Measurements from ENCODE around the gene IRF1.

Gene IRF1

DNA sequence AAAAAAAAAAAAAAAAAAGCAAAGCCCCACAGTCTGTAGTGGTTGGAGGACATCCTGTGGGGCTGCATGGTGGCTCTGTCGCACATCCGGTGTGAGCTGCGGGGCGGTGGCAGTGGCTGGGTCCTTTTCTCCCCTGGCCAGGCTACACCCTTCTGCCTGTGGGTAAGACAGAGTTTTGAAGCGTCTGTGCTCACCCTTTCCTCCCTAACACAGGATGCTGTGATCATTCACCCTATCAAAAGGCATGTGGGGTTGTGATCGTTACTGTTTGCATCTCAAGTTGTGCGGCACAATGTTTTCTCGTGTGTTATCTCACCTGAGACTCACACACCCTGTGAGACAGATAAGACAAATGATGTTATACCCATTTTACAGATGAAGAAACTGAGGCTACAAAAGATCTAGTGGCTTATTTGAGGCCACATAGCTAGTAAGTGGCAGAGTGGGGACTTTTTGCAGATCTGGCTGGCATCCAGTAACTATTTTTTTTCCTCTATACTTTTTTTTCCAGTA is 17.5 kb downstream of the IRF1 start:
- no peak for DNase-seq

DNA sequence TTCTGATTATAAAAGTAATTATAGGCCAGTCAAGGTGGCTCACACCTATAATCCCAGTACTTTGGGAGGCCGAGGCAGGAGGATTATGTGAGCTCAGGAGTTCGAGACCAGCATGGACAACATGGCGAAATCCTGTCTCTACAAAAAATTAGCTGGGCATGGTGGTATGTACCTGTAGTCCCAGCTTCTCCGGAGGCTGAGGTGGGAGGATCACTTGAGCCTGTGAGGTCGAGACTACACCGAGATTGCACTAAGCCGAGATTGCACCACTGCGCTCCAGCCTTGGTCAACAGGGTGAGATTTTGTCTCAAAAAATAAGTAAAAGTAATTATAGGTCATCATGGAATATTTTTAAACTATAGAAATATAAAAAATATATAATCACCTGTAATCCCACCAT is 18.1 kb downstream of the IRF1 start:
- no peak for DNase-seq

DNA sequence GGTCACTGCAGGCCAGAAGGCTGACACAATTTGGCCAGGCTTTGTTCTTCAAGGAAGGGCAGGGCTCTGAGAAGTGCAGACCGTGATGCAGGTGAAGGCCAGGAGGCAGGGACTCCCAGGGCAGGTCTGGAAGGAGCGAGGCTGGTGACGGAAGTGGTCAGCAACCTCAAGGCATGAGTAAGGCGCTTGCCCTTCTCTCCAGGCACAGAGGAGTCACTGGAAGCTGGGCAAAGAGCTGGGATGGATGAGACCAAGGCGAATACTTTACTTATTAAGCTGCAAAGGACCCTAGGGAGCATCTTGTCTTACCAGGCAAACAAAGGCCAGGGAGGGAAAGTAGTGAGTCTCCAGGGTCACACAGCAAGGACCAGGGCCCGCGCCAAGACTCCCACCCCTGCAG is 18.6 kb downstream of the IRF1 start:
- DNase-seq, result no peak

DNA sequence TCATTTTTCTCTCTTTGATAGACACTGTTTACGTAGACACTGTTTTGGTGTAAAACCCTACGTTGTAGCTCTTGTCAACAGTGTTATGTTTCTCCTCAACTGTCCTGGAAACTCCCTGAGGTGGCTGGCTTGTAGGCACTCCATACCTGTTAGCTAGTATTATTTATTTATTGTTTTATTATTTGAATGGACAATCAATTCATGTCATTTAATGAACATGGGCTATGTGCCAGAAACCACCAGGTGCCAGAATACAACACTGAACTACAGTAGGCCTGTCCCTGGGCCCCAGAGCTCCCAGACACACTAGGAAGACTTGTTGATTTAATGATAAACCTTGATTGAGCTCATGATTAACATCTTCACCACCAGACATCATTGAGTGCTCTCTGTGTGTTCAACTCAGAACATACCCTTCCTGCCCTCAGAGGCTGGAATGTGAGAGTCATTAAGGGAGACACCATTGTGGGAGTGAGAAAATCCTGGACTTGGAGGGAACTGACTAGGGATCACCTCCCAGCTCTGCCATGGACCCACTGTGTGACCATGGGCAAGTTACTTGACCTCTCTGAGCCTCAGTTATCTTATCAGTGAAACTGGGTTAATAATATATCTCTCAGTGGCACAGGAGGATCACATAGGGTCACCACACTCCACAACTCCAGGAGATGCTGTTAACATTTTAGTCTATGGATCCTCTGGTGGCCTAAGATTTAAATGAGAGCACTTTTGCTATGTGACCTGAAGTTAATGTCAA is 19.2 kb downstream of the IRF1 start:
- DNase-seq, result no peak

DNA sequence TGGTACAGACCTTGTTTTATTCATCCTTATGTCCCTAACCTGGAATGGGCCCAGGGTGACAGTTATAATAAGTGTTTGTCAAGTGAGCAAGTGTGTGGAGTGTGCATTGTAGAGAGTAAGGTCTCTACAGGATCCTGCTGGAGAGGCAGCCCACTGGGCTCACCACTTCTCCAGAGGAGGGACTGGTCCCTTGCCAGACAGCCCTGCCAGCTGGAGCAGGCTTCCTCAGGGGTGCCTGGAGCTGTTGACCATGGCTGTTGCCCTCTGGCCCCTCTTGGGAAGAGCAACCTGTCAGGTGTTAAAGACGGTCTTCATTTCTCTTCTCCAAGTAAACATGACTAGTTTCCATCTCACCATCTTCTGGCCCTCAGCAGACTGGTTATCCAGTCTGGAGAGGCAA is 20.0 kb downstream of the IRF1 start:
- DNase-seq, result no peak

DNA sequence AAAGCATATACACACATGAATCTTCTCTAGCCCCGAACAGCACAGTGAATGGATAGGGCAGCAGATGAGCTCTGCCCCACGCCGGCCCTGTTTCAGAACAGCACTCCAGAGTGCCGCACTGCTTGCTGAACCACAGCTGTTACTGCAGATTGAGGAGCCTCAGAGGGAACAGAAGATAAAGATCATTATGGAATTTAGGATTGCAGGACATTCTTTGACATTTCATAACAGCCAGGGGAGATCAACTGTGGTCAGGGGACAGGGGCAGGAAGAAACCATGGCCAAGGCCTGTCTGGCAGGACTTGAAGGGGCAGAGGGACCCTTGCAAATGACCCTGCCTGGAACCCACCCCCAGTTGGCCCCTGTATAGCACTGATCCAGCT is 20.6 kb downstream of the IRF1 start:
- DNase-seq, result no peak

DNA sequence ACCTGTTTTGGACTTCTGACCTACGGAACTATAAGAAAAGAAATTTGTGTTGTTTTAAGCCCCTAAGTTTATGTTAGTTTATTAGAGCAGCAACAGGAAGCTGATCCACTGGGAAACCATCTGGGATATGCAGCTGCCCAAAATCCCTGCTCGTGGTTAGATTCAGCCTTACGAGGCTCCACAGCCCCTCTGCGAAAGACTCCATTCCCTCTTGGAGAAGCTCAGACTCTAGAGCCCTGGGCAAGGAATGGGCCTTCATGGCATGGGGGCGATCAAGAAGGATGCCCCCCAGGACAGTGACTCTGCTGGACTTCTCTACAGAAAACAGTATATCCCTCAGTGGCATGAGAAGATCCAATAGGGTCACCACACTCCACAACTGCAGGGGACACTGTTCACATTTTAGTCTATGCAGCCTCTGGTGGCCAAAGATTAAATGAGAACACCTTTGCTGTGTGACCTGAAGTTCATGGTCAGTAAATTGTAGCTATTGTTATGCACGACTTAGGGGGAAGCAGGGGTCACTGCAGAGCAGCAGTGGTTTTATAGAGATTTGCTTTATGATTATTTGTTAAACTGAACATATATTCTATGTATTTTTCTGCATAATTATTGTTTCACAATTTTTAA is 21.1 kb downstream of the IRF1 start:
- DNase-seq, result no peak

DNA sequence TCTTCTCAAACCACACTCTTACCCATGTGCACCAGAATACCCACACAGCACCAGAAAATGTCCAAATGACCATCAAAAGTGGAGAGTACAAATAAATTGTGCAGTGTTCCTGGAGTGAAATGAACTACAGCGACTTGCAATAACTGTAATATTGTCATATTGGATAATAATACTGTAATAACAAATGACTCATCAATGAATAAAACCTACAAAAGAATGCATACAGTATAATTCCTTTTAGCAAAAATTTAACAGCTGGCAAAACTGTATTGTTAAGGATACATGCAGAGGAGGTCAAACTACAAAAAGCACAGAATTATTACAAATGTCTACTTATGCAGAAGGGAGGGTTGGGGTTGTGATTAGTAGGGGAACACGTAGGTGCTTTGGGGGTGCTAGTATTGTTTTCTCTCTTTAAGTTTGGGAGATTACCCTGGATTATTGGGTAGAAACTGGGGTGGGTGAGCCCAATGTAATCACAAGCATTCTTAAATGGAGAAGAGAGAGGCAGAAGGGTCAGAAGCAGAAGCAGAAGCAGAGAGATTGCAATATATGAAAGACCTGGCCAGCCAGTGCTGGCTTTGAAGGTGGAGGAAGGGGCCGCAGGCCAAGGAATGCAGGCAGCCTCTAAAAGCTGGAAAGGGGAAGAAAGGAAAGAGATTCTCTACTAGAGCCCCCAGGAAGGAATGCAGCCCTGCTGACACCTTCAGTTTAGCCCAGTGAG is 21.8 kb downstream of the IRF1 start:
- DNase-seq, result no peak

DNA sequence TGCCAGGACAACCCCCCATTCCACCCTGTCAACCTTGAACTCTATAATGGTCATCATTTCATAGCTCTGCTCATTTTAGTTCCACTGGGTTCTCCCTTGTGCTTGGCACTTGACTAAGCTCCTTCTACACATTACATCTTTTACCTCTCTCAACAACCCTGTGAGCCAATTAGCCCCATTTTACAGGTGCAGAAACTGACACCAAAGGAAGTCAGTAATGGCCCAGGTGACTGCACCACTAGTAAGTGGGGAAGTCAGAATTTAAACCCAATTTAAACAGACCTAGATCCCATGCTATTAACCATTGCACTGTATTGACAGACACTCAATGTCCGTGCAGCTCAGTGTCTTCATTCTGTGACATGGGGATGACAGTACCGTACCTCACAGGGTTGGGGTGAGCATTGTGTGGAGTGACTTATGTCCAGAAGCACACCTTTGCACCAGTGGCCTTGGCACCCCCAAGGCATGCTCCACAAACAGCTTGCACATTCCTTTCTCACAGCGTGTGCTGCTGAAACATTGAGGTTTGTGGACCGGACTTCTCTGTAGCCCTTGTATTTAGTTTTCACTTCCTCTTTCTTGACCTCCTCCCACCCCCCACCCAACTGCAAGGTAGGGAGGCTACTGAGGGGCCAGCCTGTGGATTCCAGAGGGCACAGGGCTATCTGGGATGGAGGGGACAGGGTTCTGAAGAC is 23.1 kb downstream of the IRF1 start:
- no peak for DNase-seq

DNA sequence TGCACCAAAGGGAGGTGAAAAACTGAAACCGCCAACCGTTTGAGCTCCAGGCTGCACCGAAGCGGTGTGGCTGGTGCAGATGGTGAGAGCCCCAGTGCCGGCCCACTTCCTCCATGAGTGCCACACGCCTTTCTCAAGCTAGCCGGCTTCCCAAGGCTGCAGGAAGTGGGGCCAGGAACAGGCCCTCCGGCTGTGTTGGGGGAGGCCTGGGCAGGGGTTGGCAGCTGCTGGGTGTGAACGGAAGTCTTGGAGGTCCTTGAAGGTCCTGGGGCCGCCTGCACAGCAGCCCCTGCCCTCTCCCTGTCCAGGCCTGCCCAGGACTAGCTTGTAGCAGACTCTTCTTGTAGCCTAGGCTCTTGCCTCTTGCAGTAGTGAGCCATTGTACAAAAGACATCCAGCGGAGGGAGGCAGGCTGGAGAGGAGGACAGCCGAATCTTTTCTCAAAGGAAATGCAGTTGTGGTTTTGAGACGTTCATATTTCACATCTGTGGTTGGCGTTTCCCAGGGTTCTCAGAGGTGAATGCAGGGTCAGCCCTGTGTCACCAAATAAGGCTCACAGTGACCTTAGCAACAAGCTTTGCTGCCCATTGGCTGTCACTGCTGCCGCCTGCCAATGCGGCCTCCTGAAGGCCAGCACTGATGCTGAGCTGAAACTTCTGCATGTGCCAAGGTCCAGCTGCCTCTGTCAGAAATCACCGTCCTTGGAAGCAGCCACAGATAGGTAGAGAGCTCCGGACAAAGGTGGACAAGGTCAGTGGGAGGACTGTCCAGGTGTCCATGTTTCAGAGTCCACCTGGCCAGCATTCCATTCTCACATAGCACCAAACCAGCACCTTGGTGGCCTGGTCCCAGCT is 23.9 kb downstream of the IRF1 start:
- no peak for DNase-seq

DNA sequence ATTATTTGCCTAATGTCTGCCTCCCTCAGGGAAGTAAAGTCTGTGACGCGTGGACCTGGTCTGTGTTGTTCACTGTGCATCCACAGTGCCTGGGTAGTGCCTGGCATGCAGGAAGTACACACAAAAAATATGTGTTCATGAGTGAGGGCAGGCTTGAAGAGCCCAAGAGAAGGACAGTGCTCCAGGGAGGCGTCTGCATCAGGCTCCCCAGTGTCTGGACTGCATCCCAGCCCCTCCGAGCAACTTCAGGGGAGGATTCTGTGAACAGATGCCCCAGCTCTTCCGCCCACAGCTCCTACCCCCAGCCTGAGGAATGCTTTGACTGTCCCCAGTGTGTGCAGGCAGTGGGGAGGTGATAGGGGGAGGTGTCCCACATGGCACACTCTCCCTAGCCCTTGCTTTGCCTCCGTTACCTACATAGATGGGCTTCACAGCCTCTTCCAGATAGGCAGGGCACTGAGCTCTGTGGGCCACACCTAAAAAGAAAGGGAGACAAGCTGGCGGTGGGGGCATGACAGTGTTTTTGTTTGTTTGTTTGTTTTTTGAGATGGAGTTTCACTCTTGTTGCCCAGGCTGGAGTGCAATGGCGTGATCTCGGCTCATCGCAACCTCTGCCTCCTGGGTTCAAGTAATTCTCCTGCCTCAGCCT is 25.4 kb downstream of the IRF1 start:
- no peak for DNase-seq

DNA sequence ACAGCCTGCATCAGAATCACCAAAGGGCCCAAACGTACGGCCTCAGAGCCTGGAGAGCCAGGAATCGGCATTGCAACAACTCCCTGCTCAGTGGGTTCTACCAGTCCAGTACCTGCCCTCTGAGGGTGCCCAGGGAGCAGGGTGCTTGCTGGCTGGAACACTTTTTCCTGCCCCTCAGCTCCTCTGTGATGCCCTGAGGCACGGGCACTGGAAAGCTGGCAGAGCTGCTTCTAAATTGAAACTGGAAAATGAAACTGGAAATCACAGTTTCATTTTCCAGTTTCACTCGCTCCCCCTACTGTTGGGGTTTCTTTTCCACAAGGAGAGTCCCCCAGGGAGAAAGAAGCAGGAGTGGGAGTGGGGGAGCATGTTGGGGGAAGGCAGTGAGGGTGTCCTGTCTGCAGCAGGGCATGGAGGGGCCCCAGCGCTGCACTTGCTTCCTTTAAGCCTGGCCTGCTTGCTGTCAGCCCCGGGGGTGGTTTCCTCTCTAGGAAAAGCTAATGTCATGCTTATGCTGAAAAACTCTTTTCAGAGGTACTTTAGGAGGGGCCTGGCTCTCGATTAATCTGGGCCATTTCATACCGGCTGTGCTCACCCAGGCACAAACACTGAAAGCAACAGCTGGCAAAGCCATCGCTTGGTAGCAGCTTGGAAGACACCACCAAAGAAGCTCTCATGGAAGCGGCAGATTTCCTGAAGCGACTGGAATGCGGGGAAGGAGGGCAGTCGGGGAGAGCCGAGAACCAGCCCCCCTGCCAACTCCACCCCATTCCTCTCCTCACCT is 26.2 kb downstream of the IRF1 start:
- DNase-seq, result no peak

DNA sequence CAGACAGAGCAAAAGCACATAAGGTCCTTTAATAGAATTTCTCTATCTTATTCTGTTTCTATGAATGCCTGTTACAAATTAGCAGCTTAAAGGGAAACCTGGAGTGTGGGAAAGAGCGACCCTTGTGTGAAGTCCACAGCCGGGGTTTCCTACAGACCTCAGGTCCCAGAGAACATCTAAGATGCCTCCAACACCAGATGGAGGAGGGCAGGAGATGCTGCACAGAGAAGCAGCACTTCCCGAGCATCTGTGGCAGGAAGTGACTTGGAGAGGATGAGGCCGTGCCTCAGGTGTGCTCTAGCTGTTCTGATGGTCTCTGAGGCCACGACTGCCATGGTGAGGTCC is 26.8 kb downstream of the IRF1 start:
- DNase-seq, result no peak

DNA sequence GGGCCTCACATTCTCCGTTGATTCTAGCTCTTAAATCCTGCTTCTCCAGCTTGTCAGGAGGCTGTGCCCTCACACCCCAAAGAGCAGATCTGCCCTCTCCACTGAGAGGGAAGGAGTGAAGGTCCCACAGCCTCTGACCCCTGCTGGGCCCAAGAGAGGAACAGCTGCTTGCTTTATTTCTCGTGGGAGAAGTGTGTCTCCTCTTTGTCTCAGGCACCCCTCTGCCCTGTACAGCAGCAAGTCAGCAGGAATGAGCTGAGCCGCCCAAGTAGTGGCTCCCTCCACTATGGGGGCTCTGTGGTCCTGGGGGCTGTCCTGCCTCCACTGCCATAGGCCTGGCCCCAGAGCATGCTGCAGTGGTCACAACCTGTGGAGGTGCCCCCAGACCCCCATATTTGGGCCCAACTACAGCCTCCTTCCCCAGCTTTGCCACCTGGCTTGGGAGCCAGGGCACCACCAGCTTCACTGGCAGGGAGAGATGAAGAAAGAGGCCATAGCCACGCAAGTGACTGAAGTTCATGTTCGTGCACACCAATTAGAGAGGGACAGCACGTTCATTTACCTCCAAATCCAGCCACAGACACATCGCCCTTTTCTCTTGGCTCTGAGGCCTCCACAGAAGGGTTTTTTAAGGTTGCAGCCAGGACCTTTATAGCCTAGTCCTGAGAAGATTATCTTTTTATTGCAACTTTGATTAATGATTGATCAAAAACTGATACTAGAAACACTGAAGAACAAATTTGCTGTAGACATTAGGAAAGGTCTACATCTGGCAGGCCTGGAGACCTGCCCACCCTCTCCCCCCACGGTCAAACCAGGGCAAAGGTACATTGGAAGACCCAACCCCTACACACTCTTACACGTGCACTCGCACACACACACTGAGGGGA is 27.5 kb downstream of the IRF1 start:
- DNase-seq, result no peak

DNA sequence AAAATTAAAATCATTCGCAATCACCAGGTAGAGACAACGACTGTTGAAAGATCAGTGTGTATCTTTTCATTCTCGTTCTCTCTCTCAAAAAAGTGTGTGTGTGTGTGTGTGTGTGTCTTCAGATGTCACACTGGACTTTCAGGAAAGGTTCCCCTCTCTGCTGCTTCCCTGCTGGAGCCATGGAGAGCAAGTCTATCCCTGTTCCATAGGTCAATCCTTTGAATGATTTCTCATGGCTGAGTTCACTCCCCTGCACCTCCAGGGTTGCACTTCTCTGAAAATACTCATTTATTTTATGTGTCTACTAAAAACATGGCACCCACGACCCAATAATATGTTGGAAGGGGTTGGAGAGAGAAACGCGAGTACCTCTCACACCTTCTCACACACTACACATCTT is 28.2 kb downstream of the IRF1 start:
- DNase-seq, result no peak

DNA sequence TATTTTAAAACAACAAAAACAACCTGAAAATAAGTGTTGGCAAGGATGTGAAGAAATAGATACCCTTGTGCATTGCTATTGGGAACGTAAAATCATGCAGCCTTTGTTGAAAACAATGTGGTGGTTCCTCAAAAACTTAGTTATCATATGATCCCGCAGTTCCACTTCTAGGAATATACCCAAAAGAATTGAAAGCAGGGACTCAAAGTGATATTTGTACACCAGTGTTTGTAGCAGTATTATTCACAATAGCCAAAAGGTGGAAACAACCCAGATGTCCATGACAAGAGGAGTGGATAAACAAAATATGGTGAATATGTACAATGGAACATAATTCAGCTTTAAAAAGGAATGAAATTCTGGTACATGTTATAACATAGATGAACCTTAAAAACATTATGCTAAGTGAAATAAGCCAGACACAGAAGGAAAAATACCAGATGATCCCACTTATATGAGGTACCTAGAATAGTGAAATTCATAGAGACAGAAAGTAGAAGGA is 29.0 kb downstream of the IRF1 start:
- DNase-seq, result no peak

DNA sequence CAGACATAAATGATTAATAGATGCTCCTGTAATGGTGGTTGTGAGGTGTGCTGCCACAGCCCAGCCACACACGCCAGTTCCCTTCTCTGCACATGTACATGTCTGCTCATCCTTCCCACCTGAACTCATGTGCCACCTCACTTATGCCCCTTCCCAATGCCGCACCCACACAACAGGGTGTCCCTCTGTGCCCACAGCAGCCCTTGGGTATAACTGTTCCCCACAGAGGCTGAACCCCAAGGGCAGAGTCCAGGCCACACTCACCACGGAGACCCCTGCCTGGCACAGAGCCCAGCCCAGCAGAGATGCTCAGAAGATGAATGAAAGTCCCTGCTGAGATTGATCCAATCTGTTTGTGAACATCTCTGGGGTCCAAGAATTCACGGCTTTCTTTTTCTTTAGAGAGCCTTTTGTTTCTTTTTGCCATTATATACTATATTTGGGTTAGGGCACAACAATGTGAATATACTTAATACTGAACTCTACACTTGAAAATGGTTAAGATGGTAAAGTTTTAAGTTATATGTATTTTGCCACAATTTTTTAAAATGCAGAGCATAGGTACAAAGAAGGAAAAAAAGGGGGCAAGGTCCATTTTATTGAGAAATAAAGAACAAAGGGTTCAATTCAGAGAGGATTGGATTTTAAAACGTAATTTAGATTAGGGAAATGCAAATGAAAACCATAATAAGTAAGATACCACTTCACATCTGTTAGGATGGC is 29.6 kb downstream of the IRF1 start:
- DNase-seq, result no peak

DNA sequence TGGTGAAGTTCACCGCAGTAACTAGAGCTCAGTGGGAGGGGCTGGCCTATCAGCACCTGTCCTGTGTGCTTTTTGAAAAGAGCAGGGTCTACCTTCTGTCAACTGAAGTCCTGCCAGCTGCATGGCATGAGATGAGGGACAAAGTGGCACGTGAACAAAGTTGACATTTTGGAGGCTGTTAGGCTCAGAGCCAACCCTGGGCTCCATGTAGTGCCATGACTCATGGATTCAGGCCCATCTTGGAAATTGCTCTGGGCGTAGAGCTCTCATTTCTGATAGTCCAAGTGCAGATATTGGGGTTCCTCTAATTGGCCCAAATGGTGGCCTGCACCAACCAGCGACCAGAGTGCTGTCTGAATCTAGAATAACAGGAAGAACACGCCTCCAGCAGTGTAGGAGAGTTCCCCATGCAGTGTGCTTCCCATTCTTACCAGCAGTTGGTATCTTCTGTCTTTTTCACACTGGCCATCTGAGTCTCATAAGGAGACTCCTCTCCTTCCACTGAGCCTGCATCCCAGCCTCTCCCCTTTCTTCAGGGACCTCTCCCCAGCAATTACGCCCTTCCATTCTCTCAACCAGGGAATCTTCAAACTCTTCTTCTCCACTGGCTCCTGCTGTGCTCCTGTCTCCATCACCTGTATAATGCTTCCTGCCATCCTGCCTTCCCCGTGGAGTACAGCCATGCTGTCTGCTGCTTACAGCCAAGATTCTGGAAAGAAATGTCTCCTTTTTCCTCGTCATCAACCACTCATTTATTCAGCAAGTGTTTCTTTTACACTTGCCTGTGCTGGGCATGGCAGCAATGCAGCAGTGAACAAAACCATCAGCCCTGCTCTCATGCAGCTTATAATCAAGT is 30.4 kb downstream of the IRF1 start:
- DNase-seq, result no peak

Measured in kidney glomerular epithelial cell (primary cell).